ENCODE results near the gene TBC1D22A.

- no peak for TF ChIP-seq CTCF (IDR thresholded peaks at IDR 0.05; ENCODE audit: low read depth, low read length)
- TF ChIP-seq EZH2phosphoT487 (IDR thresholded peaks at IDR 0.05; ENCODE audit: low read depth): no peak
These were observed 229.2 kb downstream of the TBC1D22A start for GRCh38 chr22:46991666-46992065.

Data from OCI-LY3 (cell line).